Ishikawa (cell line): ENCODE measurements around the gene ANO4.

ENCODE experiments used
- CEBPB ChIP-seq: IDR thresholded peaks from 2 replicates; pipeline ENCODE4 v1.6.1; 2012
- EGR1 ChIP-seq: IDR thresholded peaks from 2 replicates; pipeline ENCODE4 v1.6.1; 2012
- RAD21 ChIP-seq: IDR thresholded peaks from 2 replicates; pipeline ENCODE4 v1.6.1; 2012; ENCODE audit warnings: low read depth

DNA sequence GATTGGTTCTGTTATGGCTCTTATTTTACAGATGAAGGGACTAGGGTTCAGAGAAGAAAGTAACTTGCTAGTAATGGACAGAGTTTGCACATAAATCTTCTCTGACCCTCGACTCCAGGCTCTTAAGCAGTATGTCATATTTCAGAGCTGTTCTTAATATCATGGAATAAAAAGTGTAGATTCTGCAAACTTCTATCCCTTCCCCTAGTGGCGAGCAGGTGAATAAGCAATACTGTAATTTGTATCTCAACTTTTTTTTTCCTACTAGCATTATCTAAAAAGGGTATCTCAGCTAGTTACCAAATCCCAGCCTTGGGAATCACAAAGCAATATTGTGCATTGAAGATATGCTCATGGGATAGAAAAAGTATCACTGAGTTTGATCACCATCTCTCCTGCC, 83.2 kb downstream of the ANO4 start:
- TF ChIP-seq RAD21 (no peak), EGR1 (no peak), CEBPB (no peak)
